ENCODE measurements around the gene LMBRD2. TPM values are rescaled to one million over a fixed set of nuclear protein-coding genes. Genes with fewer than 3 reads are reported as not detected.

LMBRD2 gene
- total RNA-seq, 2 experiments from 2014 or later = 12.9 to 16.9 TPM

GRCh38 chr5:36049949-36050348 lies 101.7 kb downstream of the LMBRD2 start:
- H3K36me3 Mint-ChIP-seq (ENCODE audit: low read depth) = no peaks in the 10 kb centered on the region
- POLR2A ChIA-PET = no interaction called here

More at GRCh38 chr5:36049949-36050348, 101.7 kb downstream of the LMBRD2 start:
- CTCF ChIA-PET = no interaction called here
- H3K4me3 Mint-ChIP-seq = no peak overlapping the region
- H3K4me1 Mint-ChIP-seq = no peaks in the 10 kb centered on the region
- DNase-seq = no peak
- H3K27ac Mint-ChIP-seq = no peak overlapping the region
- H3K9me3 Mint-ChIP-seq = no peaks in the 10 kb centered on the region
- peaks cover 21% of the 10 kb centered on the region for H3K27me3 Mint-ChIP-seq

Small RNAs within 50 kb of the gene (microRNA-seq; reads per million reads assigned to microRNA genes)
- gene MIR580 (ENCODE audit: borderline microRNAs expressed, borderline replicate concordance) = 6.1 reads per million, percentile 31 among the genes with 10 or more reads in this experiment

Other genes starting within 250 kb of the LMBRD2 start
- not detected for gene CAPSL, start 213.3 kb downstream of the LMBRD2 start, total RNA-seq
- not detected for gene UGT3A1, start 160.5 kb downstream of the LMBRD2 start, total RNA-seq
- gene UGT3A2, start 85.0 kb downstream of the LMBRD2 start, total RNA-seq = not detected
- gene SKP2, start 224 bp upstream of the LMBRD2 start, total RNA-seq = 10 to 100 TPM; 43.1 to 43.9 TPM
- gene NADK2, start 90.0 kb upstream of the LMBRD2 start, total RNA-seq = 10 to 100 TPM; 10.3 to 12.4 TPM
- not detected for gene RANBP3L, start 150.0 kb upstream of the LMBRD2 start, total RNA-seq

Data from activated CD4-positive, alpha-beta T cell treated with anti-CD3 and anti-CD28 coated beads, Interleukin-2, amount 10 ng/mL, durations not matched to agents 7 days and 5 days (primary cell).